H9 (cell line): ENCODE measurements around the gene HDDC2. TPM values are rescaled to one million over a fixed set of nuclear protein-coding genes. Genes with fewer than 3 reads are reported as not detected.

Source experiments
- DNase-seq: peaks from one replicate; pipeline ENCODE4 v3.0.0-alpha.2; 2017
- H2AFZ ChIP-seq: one replicate; pipeline ENCODE4 v1.6.1; 2013; ENCODE audit warnings: mild to moderate bottlenecking, low read length, control low read depth, moderate library complexity
- H2AK5ac ChIP-seq: 2 replicates; pipeline ENCODE4 v1.6.1; 2013; ENCODE audit warnings: low read length, control low read depth, mixed read lengths; ENCODE audit not compliant: insufficient read length
- H2BK120ac ChIP-seq: one replicate; pipeline ENCODE4 v1.6.1; 2013; ENCODE audit warnings: low read depth, mild to moderate bottlenecking, low read length, control low read depth, inconsistent platforms; ENCODE audit not compliant: poor library complexity, severe bottlenecking
- H2BK12ac ChIP-seq: 2 replicates; pipeline ENCODE4 v1.6.1; 2013; ENCODE audit warnings: low read length, control low read depth, mixed read lengths, low read depth; ENCODE audit not compliant: insufficient read length
- H2BK15ac ChIP-seq: 2 replicates; pipeline ENCODE4 v1.6.1; 2013; ENCODE audit warnings: low read depth, low read length, control low read depth
- H2BK20ac ChIP-seq: one replicate; pipeline ENCODE4 v1.6.1; 2013; ENCODE audit warnings: low read depth, mild to moderate bottlenecking, low read length, control low read depth, inconsistent platforms; ENCODE audit not compliant: poor library complexity, severe bottlenecking
- H2BK5ac ChIP-seq: 2 replicates; pipeline ENCODE4 v1.6.1; 2013; ENCODE audit warnings: low read length, control low read depth, mixed read lengths; ENCODE audit not compliant: insufficient read length
- H3K14ac ChIP-seq: 2 replicates; pipeline ENCODE4 v1.6.1; 2013; ENCODE audit warnings: low read length, control low read depth; ENCODE audit not compliant: insufficient read depth
- H3K18ac ChIP-seq: 2 replicates; pipeline ENCODE4 v1.6.1; 2013; ENCODE audit warnings: low read depth, mild to moderate bottlenecking, mixed read lengths, low read length, control low read depth; ENCODE audit not compliant: insufficient read length
- H3K23ac ChIP-seq: 2 replicates; pipeline ENCODE4 v1.6.1; 2013; ENCODE audit warnings: low read length, control low read depth, mixed read lengths, low read depth; ENCODE audit not compliant: insufficient read length
- H3K23me2 ChIP-seq: 2 replicates; pipeline ENCODE4 v1.6.1; 2013; ENCODE audit warnings: low read depth, mild to moderate bottlenecking, mixed read lengths, low read length, control low read depth; ENCODE audit not compliant: insufficient read length, poor library complexity, severe bottlenecking
- H3K27ac ChIP-seq: 2 replicates; pipeline ENCODE4 v1.5.1; 2013; ENCODE audit warnings: low read length, control low read depth, mixed read lengths, low read depth; ENCODE audit not compliant: insufficient read length
- H3K27me3 ChIP-seq: 2 replicates; pipeline ENCODE4 v1.6.1; 2013; ENCODE audit warnings: low read length, control low read depth, inconsistent platforms; ENCODE audit not compliant: insufficient read depth
- H3K4ac ChIP-seq: 2 replicates; pipeline ENCODE4 v1.6.1; 2013; ENCODE audit warnings: low read depth, mild to moderate bottlenecking, control low read depth, inconsistent platforms, low read length, moderate library complexity
- H3K4me1 ChIP-seq: 2 replicates; pipeline ENCODE4 v1.6.1; 2013; ENCODE audit warnings: low read length, control low read depth, inconsistent platforms; ENCODE audit not compliant: insufficient read depth
- H3K4me2 ChIP-seq: 2 replicates; pipeline ENCODE4 v1.6.1; 2013; ENCODE audit warnings: low read length, control low read depth, mixed read lengths; ENCODE audit not compliant: insufficient read length, insufficient read depth
- H3K56ac ChIP-seq: 2 replicates; pipeline ENCODE4 v1.6.1; 2013; ENCODE audit warnings: low read depth, mild to moderate bottlenecking, mixed read lengths, low read length, control low read depth; ENCODE audit not compliant: insufficient read length
- H3K79me1 ChIP-seq: 2 replicates; pipeline ENCODE4 v1.6.1; 2013; ENCODE audit warnings: low read depth, mild to moderate bottlenecking, moderate library complexity, low read length, control low read depth, inconsistent platforms; ENCODE audit not compliant: insufficient read depth, poor library complexity, severe bottlenecking
- H3K79me2 ChIP-seq: 2 replicates; pipeline ENCODE4 v1.6.1; 2013; ENCODE audit warnings: low read length, control low read depth, inconsistent platforms; ENCODE audit not compliant: insufficient read depth
- H3K9ac ChIP-seq: 2 replicates; pipeline ENCODE4 v1.6.1; 2013; ENCODE audit warnings: low read length, control low read depth, mixed read lengths; ENCODE audit not compliant: insufficient read length; ENCODE audit errors: extremely low read depth
- H3K9me3 ChIP-seq: one replicate; pipeline ENCODE4 v1.6.1; 2013; ENCODE audit warnings: low read depth, low read length, inconsistent platforms; ENCODE audit not compliant: control insufficient read depth
- H3T11ph ChIP-seq: one replicate; pipeline ENCODE4 v1.6.1; 2013; ENCODE audit warnings: mild to moderate bottlenecking, low read length, control low read depth, inconsistent platforms
- H4K20me1 ChIP-seq: one replicate; pipeline ENCODE4 v1.6.1; 2013; ENCODE audit not compliant: control insufficient read depth, insufficient read length, insufficient read depth
- H4K5ac ChIP-seq: 2 replicates; pipeline ENCODE4 v1.6.1; 2013; ENCODE audit warnings: low read depth, mild to moderate bottlenecking, mixed read lengths, low read length, control low read depth; ENCODE audit not compliant: insufficient read length
- H4K8ac ChIP-seq: replicated peaks from 2 replicates; pipeline ENCODE4 v1.6.1; 2013; ENCODE audit warnings: low read length, control low read depth, mixed read lengths, low read depth; ENCODE audit not compliant: insufficient read length
- H4K91ac ChIP-seq: 2 replicates; pipeline ENCODE4 v1.6.1; 2013; ENCODE audit warnings: low read depth, mild to moderate bottlenecking, moderate library complexity, mixed read lengths, low read length, control low read depth; ENCODE audit not compliant: insufficient read length
- H3K27ac Mint-ChIP-seq, 3 experiments: 2 replicates in 2 of 3; 3 replicates in 1 of 3; pipeline ENCODE4 v1.8.0; 2020 to 2021; ENCODE audit warnings: mixed read lengths in 3 of 3, mild to moderate bottlenecking in 1 of 3, moderate library complexity in 1 of 3
- H3K27me3 Mint-ChIP-seq: 2 replicates; pipeline ENCODE4 v1.8.0; 2021; ENCODE audit warnings: low read depth, mild to moderate bottlenecking, moderate library complexity, mixed read lengths
- H3K36me3 Mint-ChIP-seq, 3 experiments: 2 replicates in 2 of 3; 3 replicates in 1 of 3; pipeline ENCODE4 v1.8.0; 2020 to 2021; ENCODE audit warnings: low read depth in 3 of 3, mixed read lengths in 3 of 3; ENCODE audit not compliant: insufficient read depth in 1 of 3
- H3K4me1 Mint-ChIP-seq, 2 experiments: 2 replicates each; pipeline ENCODE4 v1.8.0; 2020; ENCODE audit warnings: mixed read lengths in 2 of 2
- H3K4me3 Mint-ChIP-seq, 2 experiments: 2 replicates in 1 of 2; 3 replicates in 1 of 2; pipeline ENCODE4 v1.8.0; 2020 to 2021; ENCODE audit warnings: mild to moderate bottlenecking in 2 of 2, mixed read lengths in 2 of 2, moderate library complexity in 1 of 2
- H3K9me3 Mint-ChIP-seq, 2 experiments: 2 replicates in 1 of 2; 3 replicates in 1 of 2; pipeline ENCODE4 v1.8.0; 2020; ENCODE audit warnings: mild to moderate bottlenecking in 2 of 2, mixed read lengths in 2 of 2, moderate library complexity in 1 of 2
- WGBS: extraction: QIAGEN DNeasy Blood & Tissue Kit; methylation state at CpG from one replicate; pipeline ENCODE4 v1.1.7; 2013; ENCODE audit warnings: missing lambda C conversion rate, low lambda C conversion rate, mixed read lengths; ENCODE audit not compliant: insufficient read length; ENCODE audit errors: extremely low coverage; 5-methylcytosine and 5-hydroxymethylcytosine counted together
- total RNA-seq: library from RNA; stranded (reverse); gene quantifications from 2 replicates; pipeline ENCODE4 v1.2.1, GENCODE V29; 2021
- TF ChIP-seq, protein P1 (sequence below): fragments of 200-600 bp; sonication (generic); conservative IDR thresholded peaks from 3 replicates; pipeline ENCODE4 v1.8.0; 2021; ENCODE audit warnings: antibody characterized with exemption, mild to moderate bottlenecking

Gene HDDC2
- total RNA-seq, 1 experiment from 2014 or later: 77.8 TPM

DNA sequence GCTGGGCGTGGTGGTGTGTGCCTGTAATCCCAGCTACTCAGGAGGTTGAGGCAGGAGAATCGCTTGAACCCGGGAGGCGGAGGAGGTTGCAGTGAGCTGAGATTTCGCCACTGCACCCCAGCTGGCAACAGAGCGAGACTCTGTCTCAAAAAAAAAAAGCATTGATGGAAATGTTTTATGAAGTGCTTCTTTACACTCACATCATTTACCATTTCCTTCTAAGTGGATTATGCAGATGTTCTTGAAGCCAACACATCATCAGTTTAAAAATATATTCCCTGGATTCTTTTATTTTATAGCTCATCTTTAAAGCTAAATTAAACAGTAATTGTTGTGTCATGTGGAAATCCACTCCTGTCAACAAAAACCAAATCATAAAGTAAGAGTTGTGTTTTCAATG is 35.9 kb upstream of the HDDC2 start:
- no CpG with 5 or more reads among the region's 6 CpGs for WGBS
- H3K27ac ChIP-seq: no peak overlapping the region
- H2BK20ac ChIP-seq: no peak overlapping the region
- H3K23ac ChIP-seq: no peak overlapping the region
- H3K56ac ChIP-seq: no peak overlapping the region
- no peaks in the 10 kb centered on the region for H3K23me2 ChIP-seq
- Mint-ChIP-seq H3K27ac (no peak overlapping the region), H3K4me3 (no peak overlapping the region), H3K27me3 (no peaks in the 10 kb centered on the region), H3K4me1 (no peaks in the 10 kb centered on the region), H3K9me3 (0 out of 5 replicates have a peak, but pooled peaks cover 0 to 4% of the 10 kb centered on the region in 2 experiments), H3K36me3 (peaks cover 0 to 3% (median 0%) of the 10 kb centered on the region in 3 experiments; a peak in 1 of 7 replicates)
- H4K8ac ChIP-seq: no peak overlapping the region
- no peak overlapping the region for H2BK5ac ChIP-seq
- H3K27me3 ChIP-seq: no peaks in the 10 kb centered on the region
- no peak overlapping the region for H2BK12ac ChIP-seq
- H2AFZ ChIP-seq: no peak overlapping the region
- no peak overlapping the region for H3K4ac ChIP-seq
- DNase-seq: no peak
- no peak overlapping the region for H3K9ac ChIP-seq
- no peak overlapping the region for H3K18ac ChIP-seq
- H3K9me3 ChIP-seq: no peaks in the 10 kb centered on the region
- H2AK5ac ChIP-seq: no peak overlapping the region
- no peaks in the 10 kb centered on the region for H3K4me1 ChIP-seq
- H2BK120ac ChIP-seq: no peak overlapping the region
- no peak overlapping the region for H3K14ac ChIP-seq
- TF ChIP-seq, protein P1, sequence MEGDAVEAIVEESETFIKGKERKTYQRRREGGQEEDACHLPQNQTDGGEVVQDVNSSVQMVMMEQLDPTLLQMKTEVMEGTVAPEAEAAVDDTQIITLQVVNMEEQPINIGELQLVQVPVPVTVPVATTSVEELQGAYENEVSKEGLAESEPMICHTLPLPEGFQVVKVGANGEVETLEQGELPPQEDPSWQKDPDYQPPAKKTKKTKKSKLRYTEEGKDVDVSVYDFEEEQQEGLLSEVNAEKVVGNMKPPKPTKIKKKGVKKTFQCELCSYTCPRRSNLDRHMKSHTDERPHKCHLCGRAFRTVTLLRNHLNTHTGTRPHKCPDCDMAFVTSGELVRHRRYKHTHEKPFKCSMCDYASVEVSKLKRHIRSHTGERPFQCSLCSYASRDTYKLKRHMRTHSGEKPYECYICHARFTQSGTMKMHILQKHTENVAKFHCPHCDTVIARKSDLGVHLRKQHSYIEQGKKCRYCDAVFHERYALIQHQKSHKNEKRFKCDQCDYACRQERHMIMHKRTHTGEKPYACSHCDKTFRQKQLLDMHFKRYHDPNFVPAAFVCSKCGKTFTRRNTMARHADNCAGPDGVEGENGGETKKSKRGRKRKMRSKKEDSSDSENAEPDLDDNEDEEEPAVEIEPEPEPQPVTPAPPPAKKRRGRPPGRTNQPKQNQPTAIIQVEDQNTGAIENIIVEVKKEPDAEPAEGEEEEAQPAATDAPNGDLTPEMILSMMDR: no peak
- no peaks in the 10 kb centered on the region for H4K20me1 ChIP-seq
- no peak overlapping the region for H3T11ph ChIP-seq
- no peak overlapping the region for H3K4me2 ChIP-seq
- H4K5ac ChIP-seq: no peak overlapping the region
- no peaks in the 10 kb centered on the region for H3K79me2 ChIP-seq
- no peak overlapping the region for H2BK15ac ChIP-seq
- no peak overlapping the region for H4K91ac ChIP-seq
- no peaks in the 10 kb centered on the region for H3K79me1 ChIP-seq
